Measurements from ENCODE around the gene SORT1.

Gene SORT1

GRCh38 chr1:109319114-109319513, 78.6 kb downstream of the SORT1 start:
- no peak overlapping the region for H3K4me2 ChIP-seq (ENCODE audit: low read length)
- peaks cover 29% of the 10 kb centered on the region for H3K27me3 ChIP-seq (ENCODE audit: low read depth, low read length)
- no peak overlapping the region for H3K9ac ChIP-seq (ENCODE audit: low read length)
- H3K4me1 ChIP-seq (ENCODE audit: low read length) = no peaks in the 10 kb centered on the region
- H2AFZ ChIP-seq (ENCODE audit: low read depth, low read length) = no peak overlapping the region
- H3K27ac ChIP-seq (ENCODE audit: low read length) = no peak overlapping the region
- no peaks in the 10 kb centered on the region for H3K79me2 ChIP-seq (ENCODE audit: low read length)
- no peaks in the 10 kb centered on the region for H3K9me3 ChIP-seq (ENCODE audit: insufficient read depth, low read length)
- TF ChIP-seq CTCF (IDR thresholded peaks at IDR 0.05; ENCODE audit: low read depth, low read length) (no peak), EZH2phosphoT487 (IDR thresholded peaks at IDR 0.05; ENCODE audit: low read depth) (no peak)
- no peaks in the 10 kb centered on the region for H4K20me1 ChIP-seq (ENCODE audit: insufficient read depth, low read length)
- no peak overlapping the region for H3K4me3 ChIP-seq (ENCODE audit: low read length)
- H3K36me3 ChIP-seq (replicated peaks; ENCODE audit: low read depth, low read length) = no peaks in the 10 kb centered on the region

GRCh38 chr1:109316506-109316905, 81.2 kb downstream of the SORT1 start:
- H3K27me3 ChIP-seq (ENCODE audit: low read depth, low read length) = peaks cover 19% of the 10 kb centered on the region
- no peak overlapping the region for H3K9ac ChIP-seq (ENCODE audit: low read length)
- H3K4me2 ChIP-seq (ENCODE audit: low read length) = no peak overlapping the region
- no peak overlapping the region for H3K27ac ChIP-seq (ENCODE audit: low read length)
- H3K36me3 ChIP-seq (replicated peaks; ENCODE audit: low read depth, low read length) = no peaks in the 10 kb centered on the region
- no peaks in the 10 kb centered on the region for H3K4me1 ChIP-seq (ENCODE audit: low read length)
- TF ChIP-seq EZH2phosphoT487 (IDR thresholded peaks at IDR 0.05; ENCODE audit: low read depth) = no peak
- no peak for TF ChIP-seq CTCF (IDR thresholded peaks at IDR 0.05; ENCODE audit: low read depth, low read length)
- H3K9me3 ChIP-seq (ENCODE audit: insufficient read depth, low read length) = no peaks in the 10 kb centered on the region
- H2AFZ ChIP-seq (ENCODE audit: low read depth, low read length) = no peak overlapping the region
- no peaks in the 10 kb centered on the region for H4K20me1 ChIP-seq (ENCODE audit: insufficient read depth, low read length)
- H3K4me3 ChIP-seq (ENCODE audit: low read length) = no peak overlapping the region
- no peaks in the 10 kb centered on the region for H3K79me2 ChIP-seq (ENCODE audit: low read length)

GRCh38 chr1:109315288-109315687, 82.4 kb downstream of the SORT1 start:
- H3K4me1 ChIP-seq (ENCODE audit: low read length) = no peaks in the 10 kb centered on the region
- no peak for TF ChIP-seq CTCF (IDR thresholded peaks at IDR 0.05; ENCODE audit: low read depth, low read length)
- no peak for TF ChIP-seq EZH2phosphoT487 (IDR thresholded peaks at IDR 0.05; ENCODE audit: low read depth)
- H3K9me3 ChIP-seq (ENCODE audit: insufficient read depth, low read length) = no peaks in the 10 kb centered on the region
- no peaks in the 10 kb centered on the region for H3K36me3 ChIP-seq (replicated peaks; ENCODE audit: low read depth, low read length)
- H4K20me1 ChIP-seq (ENCODE audit: insufficient read depth, low read length) = no peaks in the 10 kb centered on the region
- H3K79me2 ChIP-seq (ENCODE audit: low read length) = no peaks in the 10 kb centered on the region
- peaks cover 12% of the 10 kb centered on the region for H3K27me3 ChIP-seq (ENCODE audit: low read depth, low read length)
- no peak overlapping the region for H2AFZ ChIP-seq (ENCODE audit: low read depth, low read length)
- H3K4me3 ChIP-seq (ENCODE audit: low read length) = no peak overlapping the region
- no peak overlapping the region for H3K4me2 ChIP-seq (ENCODE audit: low read length)
- H3K9ac ChIP-seq (ENCODE audit: low read length) = no peak overlapping the region
- no peak overlapping the region for H3K27ac ChIP-seq (ENCODE audit: low read length)

- Histone ChIP-seq H4K20me1 (ENCODE audit: insufficient read depth, low read length) (no peaks in the 10 kb centered on the region), H2AFZ (ENCODE audit: low read depth, low read length) (no peak overlapping the region), H3K27me3 (ENCODE audit: low read depth, low read length) (peaks cover 12% of the 10 kb centered on the region), H3K9ac (ENCODE audit: low read length) (no peak overlapping the region), H3K36me3 (replicated peaks; ENCODE audit: low read depth, low read length) (no peaks in the 10 kb centered on the region), H3K4me2 (ENCODE audit: low read length) (no peak overlapping the region), H3K79me2 (ENCODE audit: low read length) (no peaks in the 10 kb centered on the region), H3K4me3 (ENCODE audit: low read length) (no peak overlapping the region), H3K4me1 (ENCODE audit: low read length) (no peaks in the 10 kb centered on the region), H3K27ac (ENCODE audit: low read length) (no peak overlapping the region), H3K9me3 (ENCODE audit: insufficient read depth, low read length) (no peaks in the 10 kb centered on the region)
- TF ChIP-seq EZH2phosphoT487 (IDR thresholded peaks at IDR 0.05; ENCODE audit: low read depth) = no peak
- TF ChIP-seq CTCF (IDR thresholded peaks at IDR 0.05; ENCODE audit: low read depth, low read length) = no peak
Observed at GRCh38 chr1:109314795-109315194, 82.9 kb downstream of the SORT1 start.
